ENCODE data around the gene CAMK2N1. TPM values are rescaled to one million over a fixed set of nuclear protein-coding genes. Genes with fewer than 3 reads are reported as not detected.

Gene CAMK2N1
- polyA plus RNA-seq, 3 donors, result not detected

- Histone ChIP-seq H3K27ac (ENCODE audit: low read depth in 1 of 2, low read length in 2 of 2) (no peak overlapping the region), H3K4me2 (replicated peaks; ENCODE audit: extremely low read depth, low read length, poor library complexity, severe bottlenecking) (no peak overlapping the region), H3K9ac (ENCODE audit: insufficient read depth, low read length, poor library complexity, severe bottlenecking) (no peak overlapping the region), H2AFZ (ENCODE audit: insufficient read depth, low read depth, low read length, poor library complexity, severe bottlenecking) (no peak overlapping the region), H3K36me3 (replicated peaks in 1 of 2; ENCODE audit: control insufficient read depth in 1 of 2, insufficient read depth in 2 of 2, low read length in 2 of 2) (no peaks in the 10 kb centered on the region), H3K27me3 (ENCODE audit: control insufficient read depth in 2 of 2, insufficient read depth in 2 of 2, low read length in 2 of 2) (peaks cover 12 to 14% of the 10 kb centered on the region in 2 donors), H3K9me3 (replicated peaks in 1 of 2; ENCODE audit: control insufficient read depth in 1 of 2, insufficient read depth in 1 of 2, low read length in 2 of 2) (no peaks in the 10 kb centered on the region), H3K4me3 (replicated peaks in 1 of 3; ENCODE audit: low read depth in 2 of 3, low read length in 3 of 3) (no peak overlapping the region), H4K20me1 (ENCODE audit: insufficient read depth, low read length) (no peaks in the 10 kb centered on the region), H3K79me2 (ENCODE audit: insufficient read depth, low read length) (no peaks in the 10 kb centered on the region), H3K4me1 (ENCODE audit: control insufficient read depth in 1 of 2, insufficient read depth in 2 of 2, low read length in 2 of 2) (no peaks in the 10 kb centered on the region)
- peaks cover 22 to 31% (median 22%) of the 10 kb centered on the region in 3 donors for H3K27me3 Mint-ChIP-seq (ENCODE audit: low read depth in 3 of 3)
- H3K4me3 Mint-ChIP-seq, result peak overlapping the region in 1 of 2 donors; percentile 58
- no peaks in the 10 kb centered on the region for H3K4me1 Mint-ChIP-seq
- intact Hi-C loops (cut with micrococcal nuclease), result no loop called here
- H3K27ac Mint-ChIP-seq, result no peak overlapping the region
- DNase-seq, result no peak
- H3K36me3 Mint-ChIP-seq, result no peaks in the 10 kb centered on the region
- H3K9me3 Mint-ChIP-seq, result no peaks in the 10 kb centered on the region
- 92% methylated on average over 4 of the region's 4 CpGs for whole genome bisulfite sequencing (ENCODE audit: insufficient coverage)
- TF ChIP-seq CTCF (IDR thresholded peaks at IDR 0.05), result no peak
Observed at GRCh38 chr1:20533635-20534034, 47.6 kb upstream of the CAMK2N1 start.

- no peak overlapping the region for H3K27ac ChIP-seq (ENCODE audit: low read depth in 1 of 2, low read length in 2 of 2)
- H2AFZ ChIP-seq (ENCODE audit: insufficient read depth, low read depth, low read length, poor library complexity, severe bottlenecking), result no peak overlapping the region
- Mint-ChIP-seq H3K4me3 (no peak overlapping the region), H3K4me1 (no peaks in the 10 kb centered on the region), H3K9me3 (no peaks in the 10 kb centered on the region), H3K36me3 (no peaks in the 10 kb centered on the region), H3K27ac (no peak overlapping the region), H3K27me3 (ENCODE audit: low read depth in 3 of 3) (peaks cover 27 to 31% (median 27%) of the 10 kb centered on the region in 3 donors)
- H3K4me3 ChIP-seq (replicated peaks in 1 of 3; ENCODE audit: low read depth in 2 of 3, low read length in 3 of 3), result no peak overlapping the region
- intact Hi-C loops (cut with micrococcal nuclease), result no loop called here
- H3K9ac ChIP-seq (ENCODE audit: insufficient read depth, low read length, poor library complexity, severe bottlenecking), result no peak overlapping the region
- H3K79me2 ChIP-seq (ENCODE audit: insufficient read depth, low read length), result no peaks in the 10 kb centered on the region
- no peaks in the 10 kb centered on the region for H4K20me1 ChIP-seq (ENCODE audit: insufficient read depth, low read length)
- no peak for TF ChIP-seq CTCF (IDR thresholded peaks at IDR 0.05)
- no peaks in the 10 kb centered on the region for H3K4me1 ChIP-seq (ENCODE audit: control insufficient read depth in 1 of 2, insufficient read depth in 2 of 2, low read length in 2 of 2)
- DNase-seq, result no peak
- WGBS (ENCODE audit: insufficient coverage), result 100% methylated on average over 1 of the region's 6 CpGs
- no peaks in the 10 kb centered on the region for H3K36me3 ChIP-seq (replicated peaks in 1 of 2; ENCODE audit: control insufficient read depth in 1 of 2, insufficient read depth in 2 of 2, low read length in 2 of 2)
- no peaks in the 10 kb centered on the region for H3K9me3 ChIP-seq (replicated peaks in 1 of 2; ENCODE audit: control insufficient read depth in 1 of 2, insufficient read depth in 1 of 2, low read length in 2 of 2)
- peaks cover 15% of the 10 kb centered on the region in 2 donors for H3K27me3 ChIP-seq (ENCODE audit: control insufficient read depth in 2 of 2, insufficient read depth in 2 of 2, low read length in 2 of 2)
- no peak overlapping the region for H3K4me2 ChIP-seq (replicated peaks; ENCODE audit: extremely low read depth, low read length, poor library complexity, severe bottlenecking)
Observed at GRCh38 chr1:20530901-20531300, 44.9 kb upstream of the CAMK2N1 start.

All from CD14-positive monocyte (primary cell).